Measurements from ENCODE around the gene KCND3. TPM values are rescaled to one million over a fixed set of nuclear protein-coding genes. Genes with fewer than 3 reads are reported as not detected.

The KCND3 gene
- total RNA-seq, 3 donors from 2014 or later (not counting 1 experiment from before 2014, with no cell fraction given) = 0.07 to 0.16 TPM; not detected in 1

GRCh38 chr1:111841189-111841588, 148.3 kb downstream of the KCND3 start:
- no peak for TF ChIP-seq CTCF (IDR thresholded peaks at IDR 0.05)
- Mint-ChIP-seq H3K9me3 (no peaks in the 10 kb centered on the region), H3K4me3 (no peak overlapping the region), H3K27ac (no peak overlapping the region), H3K4me1 (no peaks in the 10 kb centered on the region), H3K27me3 (ENCODE audit: low read depth in 2 of 2) (peaks cover 19 to 57% of the 10 kb centered on the region in 2 donors), H3K36me3 (no peaks in the 10 kb centered on the region)
- Histone ChIP-seq H3K9me3 (ENCODE audit: control insufficient read depth, insufficient read depth, low read length) (no peaks in the 10 kb centered on the region), H3K4me1 (ENCODE audit: control insufficient read depth, insufficient read depth, low read length) (no peaks in the 10 kb centered on the region), H3K27me3 (ENCODE audit: control insufficient read depth, insufficient read depth, low read length) (no peaks in the 10 kb centered on the region), H3K27ac (ENCODE audit: low read length) (no peak overlapping the region), H3K4me3 (ENCODE audit: low read length) (no peak overlapping the region), H3K36me3 (ENCODE audit: control insufficient read depth, insufficient read depth, low read length) (no peaks in the 10 kb centered on the region)
- DNase-seq = no peak
- ATAC-seq = no peak
- intact Hi-C loops (cut with micrococcal nuclease) = no loop called here
- 88% methylated on average over 7 of the region's 7 CpGs for WGBS (ENCODE audit: insufficient coverage)

GRCh38 chr1:111837393-111837792, 152.1 kb downstream of the KCND3 start:
- Histone ChIP-seq H3K4me1 (ENCODE audit: control insufficient read depth, insufficient read depth, low read length) (no peaks in the 10 kb centered on the region), H3K27me3 (ENCODE audit: control insufficient read depth, insufficient read depth, low read length) (no peaks in the 10 kb centered on the region), H3K9me3 (ENCODE audit: control insufficient read depth, insufficient read depth, low read length) (no peaks in the 10 kb centered on the region), H3K4me3 (ENCODE audit: low read length) (no peak overlapping the region), H3K27ac (ENCODE audit: low read length) (no peak overlapping the region), H3K36me3 (ENCODE audit: control insufficient read depth, insufficient read depth, low read length) (no peaks in the 10 kb centered on the region)
- TF ChIP-seq CTCF (IDR thresholded peaks at IDR 0.05) = no peak
- Mint-ChIP-seq H3K36me3 (no peaks in the 10 kb centered on the region), H3K9me3 (no peaks in the 10 kb centered on the region), H3K4me1 (no peaks in the 10 kb centered on the region), H3K27ac (no peak overlapping the region), H3K4me3 (no peak overlapping the region), H3K27me3 (ENCODE audit: low read depth in 2 of 2) (peaks cover 3 to 60% of the 10 kb centered on the region in 2 donors)
- intact Hi-C loops (cut with micrococcal nuclease) = no loop called here
- WGBS (ENCODE audit: insufficient coverage) = 74% methylated on average over 6 of the region's 7 CpGs
- ATAC-seq (no peak), DNase-seq (no peak)

GRCh38 chr1:111836111-111836510, 153.4 kb downstream of the KCND3 start:
- DNase-seq (no peak), ATAC-seq (no peak)
- TF ChIP-seq CTCF (IDR thresholded peaks at IDR 0.05) = no peak
- no peaks in the 10 kb centered on the region for H3K9me3 Mint-ChIP-seq
- H3K36me3 ChIP-seq (ENCODE audit: control insufficient read depth, insufficient read depth, low read length) = no peaks in the 10 kb centered on the region
- H3K27me3 ChIP-seq (ENCODE audit: control insufficient read depth, insufficient read depth, low read length) = no peaks in the 10 kb centered on the region
- H3K27ac ChIP-seq (ENCODE audit: low read length) = no peak overlapping the region
- no peaks in the 10 kb centered on the region for H3K4me1 ChIP-seq (ENCODE audit: control insufficient read depth, insufficient read depth, low read length)
- H3K4me3 Mint-ChIP-seq = no peak overlapping the region
- no peaks in the 10 kb centered on the region for H3K9me3 ChIP-seq (ENCODE audit: control insufficient read depth, insufficient read depth, low read length)
- no peaks in the 10 kb centered on the region for H3K36me3 Mint-ChIP-seq
- intact Hi-C loops (cut with micrococcal nuclease) = no loop called here
- H3K27ac Mint-ChIP-seq = no peak overlapping the region
- H3K4me3 ChIP-seq (ENCODE audit: low read length) = no peak overlapping the region
- 93% methylated on average over 7 of the region's 7 CpGs for WGBS (ENCODE audit: insufficient coverage)
- no peaks in the 10 kb centered on the region for H3K4me1 Mint-ChIP-seq
- H3K27me3 Mint-ChIP-seq (ENCODE audit: low read depth in 2 of 2) = peaks cover 4 to 68% of the 10 kb centered on the region in 2 donors

- Histone ChIP-seq H3K9me3 (ENCODE audit: control insufficient read depth, insufficient read depth, low read length) (no peaks in the 10 kb centered on the region), H3K4me1 (ENCODE audit: control insufficient read depth, insufficient read depth, low read length) (no peaks in the 10 kb centered on the region), H3K36me3 (ENCODE audit: control insufficient read depth, insufficient read depth, low read length) (no peaks in the 10 kb centered on the region), H3K27me3 (ENCODE audit: control insufficient read depth, insufficient read depth, low read length) (no peaks in the 10 kb centered on the region), H3K27ac (ENCODE audit: low read length) (no peak overlapping the region), H3K4me3 (ENCODE audit: low read length) (no peak overlapping the region)
- Mint-ChIP-seq H3K4me3 (no peak overlapping the region), H3K4me1 (no peaks in the 10 kb centered on the region), H3K36me3 (no peaks in the 10 kb centered on the region), H3K27me3 (ENCODE audit: low read depth in 2 of 2) (peaks cover 3 to 65% of the 10 kb centered on the region in 2 donors), H3K27ac (no peak overlapping the region), H3K9me3 (no peaks in the 10 kb centered on the region)
- no peak for TF ChIP-seq CTCF (IDR thresholded peaks at IDR 0.05)
- DNase-seq (no peak), ATAC-seq (no peak)
- intact Hi-C loops (cut with micrococcal nuclease) = no loop called here
- 83% methylated on average over 3 of the region's 3 CpGs for WGBS (ENCODE audit: insufficient coverage)
Observed at GRCh38 chr1:111835514-111835913, 154.0 kb downstream of the KCND3 start.

Measured in natural killer cell (primary cell).